ENCODE data around the gene MKNK2. TPM values are rescaled to one million over a fixed set of nuclear protein-coding genes. Genes with fewer than 3 reads are reported as not detected.

MKNK2 gene
- 92.2 and 104 TPM in 2 replicates for total RNA-seq

DNA sequence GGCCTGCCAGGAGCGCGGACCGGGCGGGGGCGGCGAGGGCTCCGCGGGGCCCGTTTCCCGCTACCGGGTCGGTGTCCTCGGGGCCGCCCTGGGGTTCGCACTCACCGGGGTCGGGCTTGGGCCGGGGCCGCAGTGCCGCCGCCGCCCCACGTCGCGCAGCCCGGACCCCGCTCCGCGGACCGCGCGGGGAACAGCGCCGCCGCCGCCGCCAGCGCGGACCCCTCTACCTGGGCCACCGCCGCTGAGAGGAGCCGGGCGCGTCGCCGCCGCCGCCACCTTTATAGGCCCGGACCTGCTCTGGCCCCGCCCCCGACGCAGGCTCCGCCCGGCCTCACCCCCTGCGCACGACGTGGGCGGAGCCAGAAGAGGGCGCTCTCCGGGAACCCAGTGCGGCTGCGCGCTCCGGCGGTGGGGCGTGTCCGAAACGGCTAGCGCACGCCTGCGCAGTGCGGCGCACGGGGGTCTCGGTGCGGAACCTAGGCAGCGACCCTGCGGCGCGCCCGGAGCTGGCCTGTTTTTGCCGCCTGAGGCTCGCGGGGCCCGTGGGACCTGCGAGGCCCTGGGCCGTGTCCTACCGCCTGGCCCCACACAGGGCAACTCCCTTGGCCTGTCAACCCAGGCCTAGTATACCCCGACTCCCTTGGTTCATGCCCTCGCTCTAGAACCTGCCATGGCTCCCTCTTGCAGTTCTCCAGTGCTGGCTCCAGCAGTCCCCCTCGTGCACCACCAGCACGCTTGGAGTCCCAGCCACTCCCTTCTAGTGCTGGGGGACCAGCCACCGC, at the start of gene MKNK2:
Gene MKNK2, minus strand, starts transcription at position 254 of the 782 bp plus-strand sequence. CDS start 393 bp downstream, outside the sequence.

DNA sequence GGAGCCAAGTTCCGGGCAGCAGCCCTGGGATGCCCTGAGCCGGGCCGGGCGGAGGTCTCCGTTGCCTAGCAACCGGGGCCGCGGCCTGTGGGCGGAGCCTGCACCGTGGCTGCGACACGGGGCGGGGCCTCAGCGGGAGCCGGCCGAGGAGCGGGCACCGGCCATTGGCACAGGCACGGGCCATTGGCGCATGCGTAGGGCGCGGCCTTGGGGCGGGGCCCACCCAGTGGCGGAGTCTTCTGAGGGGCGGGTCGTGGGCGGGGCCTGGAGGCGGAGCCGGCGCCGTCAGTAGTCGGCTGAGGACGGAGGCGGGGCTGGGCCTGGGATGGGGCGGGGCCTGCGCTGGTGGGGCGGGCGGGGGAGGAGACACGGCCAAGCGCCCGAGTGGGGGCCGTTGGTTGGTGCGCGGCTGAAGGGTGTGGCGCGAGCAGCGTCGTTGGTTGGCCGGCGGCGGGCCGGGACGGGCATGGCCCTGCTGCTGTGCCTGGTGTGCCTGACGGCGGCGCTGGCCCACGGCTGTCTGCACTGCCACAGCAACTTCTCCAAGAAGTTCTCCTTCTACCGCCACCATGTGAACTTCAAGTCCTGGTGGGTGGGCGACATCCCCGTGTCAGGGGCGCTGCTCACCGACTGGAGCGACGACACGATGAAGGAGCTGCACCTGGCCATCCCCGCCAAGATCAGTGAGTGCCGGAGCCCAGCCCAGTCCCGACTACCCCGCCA, 45.6 kb upstream of the MKNK2 start, which contains the start of gene IZUMO4:
Gene IZUMO4, plus strand, starts transcription at position 436 of the 723 bp plus-strand sequence. Its CDS starts 31 bp downstream, at position 467.

DNA sequence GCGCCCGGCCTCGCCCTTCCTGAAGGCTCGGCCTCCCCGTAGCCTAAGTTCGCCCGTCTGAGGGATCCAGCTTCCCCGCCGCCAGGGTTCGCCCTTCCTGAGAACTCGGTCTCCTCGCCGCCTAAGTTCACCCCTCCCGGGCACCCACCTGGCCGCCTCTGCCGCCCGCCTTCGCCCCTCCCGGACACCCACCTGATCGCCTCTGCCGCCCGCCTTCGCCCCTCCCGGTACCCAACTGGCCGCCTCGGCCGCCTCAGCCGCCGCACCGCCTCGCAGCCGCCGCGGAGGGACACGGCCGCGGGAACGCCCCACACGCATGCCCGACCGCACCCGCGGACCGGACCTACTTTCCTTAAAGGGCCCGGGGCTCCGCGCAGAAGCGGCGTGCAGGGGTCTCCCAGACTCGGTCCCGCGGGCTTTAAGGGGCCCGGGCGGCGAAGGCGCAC, 45.0 kb upstream of the MKNK2 start, which contains the start of gene MOB3A:
Gene MOB3A, minus strand, starts transcription at position 293 of the 446 bp plus-strand sequence. CDS start 17,766 bp downstream, outside the sequence.

DNA sequence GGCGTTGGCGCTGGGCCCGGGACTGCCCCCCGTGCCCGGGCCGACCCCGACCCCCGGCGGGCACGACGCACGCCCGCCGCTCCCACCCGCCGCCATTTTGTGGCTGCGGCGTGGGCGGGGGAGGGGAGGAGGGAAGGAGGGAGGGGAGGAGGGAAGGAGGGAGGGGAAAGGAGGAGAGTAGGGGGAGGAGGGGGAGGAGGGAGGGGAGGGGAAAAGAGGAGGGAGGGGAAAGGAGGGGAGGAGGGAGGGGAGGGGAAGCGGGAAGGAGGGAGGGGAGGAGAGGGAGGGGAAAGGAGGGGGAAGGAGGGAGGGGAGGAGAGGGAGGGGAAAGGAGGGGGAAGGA, 35.5 kb downstream of the MKNK2 start, which contains the start of gene BTBD2:
Gene BTBD2, minus strand, starts transcription at position 107 of the 343 bp plus-strand sequence. Its CDS starts 11 bp downstream, at position 96.

Small RNAs within 50 kb of the gene (small RNA-seq; reads per million reads assigned to genes)
- gene AC007136.1, result not detected

Other genes with a start within 250 kb of the MKNK2 start
- 4.0 and 5.9 TPM in 2 replicates for gene ATP8B3, start 239.0 kb downstream of the MKNK2 start, total RNA-seq
- 13.7 and 19.7 TPM in 2 replicates for gene REXO1, start 202.8 kb downstream of the MKNK2 start, total RNA-seq
- gene KLF16, start 187.7 kb downstream of the MKNK2 start, total RNA-seq, result 5.5 and 6.5 TPM in 2 replicates
- 80.1 and 125 TPM in 2 replicates for gene ABHD17A, start 165.7 kb downstream of the MKNK2 start, total RNA-seq
- gene ADAT3, start 145.8 kb downstream of the MKNK2 start, total RNA-seq, result 5.3 and 9.0 TPM in 2 replicates
- gene SCAMP4, start 145.8 kb downstream of the MKNK2 start, total RNA-seq, result 51.4 and 80.5 TPM in 2 replicates
- gene CSNK1G2, start 110.1 kb downstream of the MKNK2 start, total RNA-seq, result 60.1 and 73.4 TPM in 2 replicates
- 64.7 and 71.1 TPM in 2 replicates for gene BTBD2, start 35.5 kb downstream of the MKNK2 start, total RNA-seq
- gene MOB3A, start 45.1 kb upstream of the MKNK2 start, total RNA-seq, result 17.7 and 22.7 TPM in 2 replicates
- gene IZUMO4, start 45.7 kb upstream of the MKNK2 start, total RNA-seq, result 0.65 and 3.5 TPM in 2 replicates
- gene AP3D1, start 100.3 kb upstream of the MKNK2 start, total RNA-seq, result 90.3 and 144 TPM in 2 replicates
- gene DOT1L, start 112.7 kb upstream of the MKNK2 start, total RNA-seq, result 7.8 and 11.8 TPM in 2 replicates
- 37.3 and 37.6 TPM in 2 replicates for gene PLEKHJ1, start 185.1 kb upstream of the MKNK2 start, total RNA-seq
- gene SF3A2, start 185.6 kb upstream of the MKNK2 start, total RNA-seq, result 23.6 and 52.6 TPM in 2 replicates
- gene AMH, start 198.1 kb upstream of the MKNK2 start, total RNA-seq, result 1.5 and 2.0 TPM in 2 replicates
- 0.39 TPM in 1 of 2 replicates, not detected in the other for gene JSRP1, start 205.2 kb upstream of the MKNK2 start, total RNA-seq
- under 0.01 TPM in 1 of 2 replicates, not detected in the other for gene PEAK3, start 230.9 kb upstream of the MKNK2 start, total RNA-seq

Measured in placental epithelial cell (primary cell).